A549 (cell line): ENCODE results near the gene ST3GAL6. TPM values are rescaled to one million over a fixed set of nuclear protein-coding genes. Genes with fewer than 3 reads are reported as not detected.

ENCODE experiments used
- ATAC-seq, 2 experiments: fragments of 200-7000 bp in 1 of 2; fragments of >200 bp in 1 of 2; cut with Nextera tagmentation in 1 of 2; cut with Tn5 transposase in 1 of 2; 3 replicates each; pipeline versions ENCODE4 v1.8.0 to v1.9.1; 2018 to 2020; ENCODE audit warnings: mild to moderate bottlenecking in 1 of 2, moderate library complexity in 1 of 2
- CTCF ChIA-PET: fragments of 300-600 bp; sonication (Branson Sonifier 250); formaldehyde crosslinking; extraction: SDS; loops from one replicate; lab custom pipeline; 2021; ENCODE audit warnings: antibody characterized with exemption, inconsistent platforms; lab: Yijun Ruan, JAX
- POLR2A ChIA-PET: fragments of 350-600 bp; formaldehyde crosslinking; extraction: SDS; loops from one replicate; lab custom pipeline; 2021; ENCODE audit warnings: antibody characterized with exemption, inconsistent platforms; lab: Yijun Ruan, JAX
- DNase-seq, 2 experiments: peaks; one replicate each; pipeline versions ENCODE4 v3.0.0 to v3.0.0-alpha.2; 2011 to 2016; ENCODE audit warnings: low read depth in 1 of 2, low spot score in 1 of 2
- FAIRE-seq: peaks from 2 replicates; lab custom pipeline; 2011; peaks lifted over from hg19 to GRCh38; lab: Jason Lieb, UNC
- H3K27ac ChIP-seq, 2 experiments: fragments of >200 bp; sonication (Bioruptor Twin); formaldehyde crosslinking; 3 replicates each; pipeline ENCODE4 v1.5.1; 2016 to 2017
- H3K4me1 ChIP-seq: fragments of >200 bp; sonication (Bioruptor Twin); formaldehyde crosslinking; 3 replicates; pipeline ENCODE4 v1.6.1; 2016
- H3K4me2 ChIP-seq: fragments of >200 bp; sonication (Bioruptor Twin); formaldehyde crosslinking; 3 replicates; pipeline ENCODE4 v1.6.1; 2016
- H3K4me3 ChIP-seq: fragments of >200 bp; sonication (Bioruptor Twin); formaldehyde crosslinking; 3 replicates; pipeline ENCODE4 v1.5.1; 2016
- H3K9me3 ChIP-seq: fragments of >200 bp; sonication (Bioruptor Twin); formaldehyde crosslinking; 3 replicates; pipeline ENCODE4 v1.6.1; 2016
- ATOH8 ChIP-seq: fragments of 250-450 bp; sonication (Bioruptor Pico); IDR thresholded peaks from 2 replicates; pipeline ENCODE4 v1.5.0; 2020; ENCODE audit warnings: low read depth, mild to moderate bottlenecking, moderate library complexity
- BHLHE40 ChIP-seq: IDR thresholded peaks from 2 replicates; pipeline ENCODE4 v1.6.1; 2012; ENCODE audit warnings: low read depth, low read length, inconsistent platforms
- CHD2 ChIP-seq: fragments of 150-350 bp; IDR thresholded peaks from 2 replicates; pipeline ENCODE4 v1.6.1; 2014; ENCODE audit warnings: low read length; ENCODE audit not compliant: partially characterized antibody
- E2F6 ChIP-seq: IDR thresholded peaks from 2 replicates; pipeline ENCODE4 v1.6.1; 2012; ENCODE audit warnings: low read depth, borderline replicate concordance
- HDAC2 ChIP-seq: fragments of 200-600 bp; sonication (generic); IDR thresholded peaks from 2 replicates; pipeline ENCODE4 v1.6.1; 2016
- HOXB13 ChIP-seq: fragments of 250-450 bp; sonication (Bioruptor Pico); IDR thresholded peaks from 2 replicates; pipeline ENCODE4 v1.5.0; 2020; ENCODE audit warnings: low read depth, mild to moderate bottlenecking, moderate library complexity
- JUN ChIP-seq, 2 experiments: fragments of >200 bp; sonication (Bioruptor Twin); formaldehyde crosslinking; IDR thresholded peaks; 2 replicates in 1 of 2; 3 replicates in 1 of 2; pipeline ENCODE4 v1.6.1; 2016 to 2017
- MAFK ChIP-seq: fragments of 450-650 bp; IDR thresholded peaks from 2 replicates; pipeline ENCODE4 v1.6.1; 2014; ENCODE audit not compliant: partially characterized antibody
- NFE2L2 ChIP-seq: fragments of 150-350 bp; conservative IDR thresholded peaks from 2 replicates; pipeline ENCODE4 v1.6.1; 2014; ENCODE audit warnings: low read length
- PBX3 ChIP-seq: IDR thresholded peaks from 2 replicates; pipeline ENCODE4 v1.6.1; 2012
- RAD21 ChIP-seq, 2 experiments: fragments of >200 bp in 1 of 2; sonication (Bioruptor Twin) in 1 of 2; formaldehyde crosslinking in 1 of 2; IDR thresholded peaks in 1 of 2; conservative IDR thresholded peaks in 1 of 2; 2 replicates in 1 of 2; 3 replicates in 1 of 2; pipeline ENCODE4 v1.6.1; 2012 to 2018; ENCODE audit warnings: inconsistent platforms in 1 of 2
- RCOR1 ChIP-seq: fragments of 150-350 bp; IDR thresholded peaks from 2 replicates; pipeline ENCODE4 v1.6.1; 2014; ENCODE audit warnings: antibody characterized with exemption, low read length, low read depth
- RNF2 ChIP-seq: fragments of 200-600 bp; sonication (generic); IDR thresholded peaks from 2 replicates; pipeline ENCODE4 v1.6.1; 2016; ENCODE audit warnings: low read depth, mild to moderate bottlenecking, antibody characterized with exemption, moderate library complexity, borderline replicate concordance
- SREBF2 ChIP-seq: fragments of 450-650 bp; IDR thresholded peaks from 2 replicates; pipeline ENCODE4 v1.6.1; 2014; ENCODE audit warnings: mild to moderate bottlenecking, moderate library complexity
- TP53 ChIP-seq: fragments of 250-450 bp; sonication (Bioruptor Pico); IDR thresholded peaks from 2 replicates; pipeline ENCODE4 v1.5.0; 2021; ENCODE audit warnings: mild to moderate bottlenecking, moderate library complexity
- WGBS: methylation state at CpG from one replicate; pipeline ENCODE4 v1.1.6; 2017; ENCODE audit errors: missing lambda C conversion rate; 5-methylcytosine and 5-hydroxymethylcytosine counted together
- polyA plus RNA-seq, 4 experiments: library from polyadenylated mRNA; depleted of rRNA in 3 of 4; stranded (reverse); fragments of >200 nt; fragmentation: RNase III in 1 of 4; extraction: RNeasy Plus Mini Kit Qiagen cat#74134 plus additional on column Dnase treatment in 1 of 4; gene quantifications; 2 replicates in 3 of 4; 3 replicates in 1 of 4; pipeline ENCODE4 v1.2.3, GENCODE V29; 2011 to 2017
- TF ChIP-seq, protein P1 (sequence below): IDR thresholded peaks from 2 replicates; pipeline ENCODE4 v1.6.1; 2012
- TF ChIP-seq, protein P2 (sequence below): fragments of 200-600 bp; sonication (generic); IDR thresholded peaks from 2 replicates; pipeline ENCODE4 v1.6.1; 2016; ENCODE audit warnings: antibody characterized with exemption, mild to moderate bottlenecking, moderate library complexity
- TF ChIP-seq, protein P3 (sequence below): fragments of 450-650 bp; IDR thresholded peaks from 2 replicates; pipeline ENCODE4 v1.6.1; 2014; ENCODE audit warnings: antibody characterized with exemption
- TF ChIP-seq, protein P4 (sequence below): fragments of 150-350 bp; IDR thresholded peaks from 2 replicates; pipeline ENCODE4 v1.6.1; 2014; ENCODE audit warnings: low read depth, mild to moderate bottlenecking, low read length

ST3GAL6 gene
- polyA plus RNA-seq, 2 of the 4 experiments (the other 2 are of a cell fraction), result 1.1 to 1.4 TPM

GRCh38 chr3:98735296-98735695 lies 27.8 kb upstream of the ST3GAL6 start (continued):
- TF ChIP-seq, protein P1, sequence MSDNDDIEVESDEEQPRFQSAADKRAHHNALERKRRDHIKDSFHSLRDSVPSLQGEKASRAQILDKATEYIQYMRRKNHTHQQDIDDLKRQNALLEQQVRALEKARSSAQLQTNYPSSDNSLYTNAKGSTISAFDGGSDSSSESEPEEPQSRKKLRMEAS, result no peak
- TF ChIP-seq JUN (IDR thresholded peaks at IDR 0.05) (no peak), SREBF2 (no peak), E2F6 (no peak), BHLHE40 (no peak), RNF2 (no peak), HDAC2 (no peak)
- TF ChIP-seq, all 56 proteins: peak for 0

DNA sequence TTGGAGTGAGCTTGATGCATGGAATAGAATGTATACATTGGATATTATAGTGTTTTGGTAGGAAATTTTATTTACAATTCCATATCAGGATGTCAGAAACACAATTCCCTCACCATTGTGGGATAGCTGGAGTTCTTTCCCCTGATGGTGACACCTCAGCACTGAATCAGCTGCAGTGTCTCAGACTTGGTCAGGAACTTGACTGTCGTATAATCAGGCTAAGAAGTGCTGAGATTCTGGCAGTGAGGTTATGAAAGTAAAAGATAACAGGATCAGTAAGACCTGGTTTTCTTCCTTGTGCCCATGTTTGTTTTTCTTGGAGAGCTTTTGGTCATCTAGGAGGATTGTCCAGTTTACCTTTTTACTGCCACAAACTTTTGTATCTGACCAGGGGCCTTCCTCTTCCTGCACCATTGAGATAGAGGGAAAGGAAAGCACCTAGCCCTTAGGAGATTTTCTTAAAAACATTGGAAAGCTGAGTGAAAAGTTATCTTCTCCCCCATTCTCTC lies 27.3 kb upstream of the ST3GAL6 start:
- H3K27ac ChIP-seq, result no peak overlapping the region
- whole genome bisulfite sequencing, result 77% methylated on average over 1 of the region's 1 CpG
- no peak for ATAC-seq
- H3K4me1 ChIP-seq, result peaks cover 10% of the 10 kb centered on the region; the same call in 2 of the 3 replicates
- POLR2A ChIA-PET, result no interaction called here
- H3K9me3 ChIP-seq, result no peaks in the 10 kb centered on the region
- CTCF ChIA-PET, result interaction anchor here (0.7 to 1.5 kb wide), 3 partner anchors 8 to 134 kb away, joined by 3 read pairs; no protein-coding TSS in a partner anchor
- FAIRE-seq, result no peak
- H3K4me3 ChIP-seq, result no peak overlapping the region
- no peak for DNase-seq
- no peak overlapping the region for H3K4me2 ChIP-seq
- no peak for TF ChIP-seq NFE2L2
- TF ChIP-seq MAFK, result no peak
- TF ChIP-seq, protein P2, sequence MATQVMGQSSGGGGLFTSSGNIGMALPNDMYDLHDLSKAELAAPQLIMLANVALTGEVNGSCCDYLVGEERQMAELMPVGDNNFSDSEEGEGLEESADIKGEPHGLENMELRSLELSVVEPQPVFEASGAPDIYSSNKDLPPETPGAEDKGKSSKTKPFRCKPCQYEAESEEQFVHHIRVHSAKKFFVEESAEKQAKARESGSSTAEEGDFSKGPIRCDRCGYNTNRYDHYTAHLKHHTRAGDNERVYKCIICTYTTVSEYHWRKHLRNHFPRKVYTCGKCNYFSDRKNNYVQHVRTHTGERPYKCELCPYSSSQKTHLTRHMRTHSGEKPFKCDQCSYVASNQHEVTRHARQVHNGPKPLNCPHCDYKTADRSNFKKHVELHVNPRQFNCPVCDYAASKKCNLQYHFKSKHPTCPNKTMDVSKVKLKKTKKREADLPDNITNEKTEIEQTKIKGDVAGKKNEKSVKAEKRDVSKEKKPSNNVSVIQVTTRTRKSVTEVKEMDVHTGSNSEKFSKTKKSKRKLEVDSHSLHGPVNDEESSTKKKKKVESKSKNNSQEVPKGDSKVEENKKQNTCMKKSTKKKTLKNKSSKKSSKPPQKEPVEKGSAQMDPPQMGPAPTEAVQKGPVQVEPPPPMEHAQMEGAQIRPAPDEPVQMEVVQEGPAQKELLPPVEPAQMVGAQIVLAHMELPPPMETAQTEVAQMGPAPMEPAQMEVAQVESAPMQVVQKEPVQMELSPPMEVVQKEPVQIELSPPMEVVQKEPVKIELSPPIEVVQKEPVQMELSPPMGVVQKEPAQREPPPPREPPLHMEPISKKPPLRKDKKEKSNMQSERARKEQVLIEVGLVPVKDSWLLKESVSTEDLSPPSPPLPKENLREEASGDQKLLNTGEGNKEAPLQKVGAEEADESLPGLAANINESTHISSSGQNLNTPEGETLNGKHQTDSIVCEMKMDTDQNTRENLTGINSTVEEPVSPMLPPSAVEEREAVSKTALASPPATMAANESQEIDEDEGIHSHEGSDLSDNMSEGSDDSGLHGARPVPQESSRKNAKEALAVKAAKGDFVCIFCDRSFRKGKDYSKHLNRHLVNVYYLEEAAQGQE, result no peak
- no peak for TF ChIP-seq RAD21 (conservative IDR thresholded peaks at IDR 0.05 in 1 of 2, IDR thresholded peaks at IDR 0.05 in 1 of 2)
- TF ChIP-seq, protein P3, sequence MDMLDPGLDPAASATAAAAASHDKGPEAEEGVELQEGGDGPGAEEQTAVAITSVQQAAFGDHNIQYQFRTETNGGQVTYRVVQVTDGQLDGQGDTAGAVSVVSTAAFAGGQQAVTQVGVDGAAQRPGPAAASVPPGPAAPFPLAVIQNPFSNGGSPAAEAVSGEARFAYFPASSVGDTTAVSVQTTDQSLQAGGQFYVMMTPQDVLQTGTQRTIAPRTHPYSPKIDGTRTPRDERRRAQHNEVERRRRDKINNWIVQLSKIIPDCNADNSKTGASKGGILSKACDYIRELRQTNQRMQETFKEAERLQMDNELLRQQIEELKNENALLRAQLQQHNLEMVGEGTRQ, result no peak
- TF ChIP-seq, protein P4, sequence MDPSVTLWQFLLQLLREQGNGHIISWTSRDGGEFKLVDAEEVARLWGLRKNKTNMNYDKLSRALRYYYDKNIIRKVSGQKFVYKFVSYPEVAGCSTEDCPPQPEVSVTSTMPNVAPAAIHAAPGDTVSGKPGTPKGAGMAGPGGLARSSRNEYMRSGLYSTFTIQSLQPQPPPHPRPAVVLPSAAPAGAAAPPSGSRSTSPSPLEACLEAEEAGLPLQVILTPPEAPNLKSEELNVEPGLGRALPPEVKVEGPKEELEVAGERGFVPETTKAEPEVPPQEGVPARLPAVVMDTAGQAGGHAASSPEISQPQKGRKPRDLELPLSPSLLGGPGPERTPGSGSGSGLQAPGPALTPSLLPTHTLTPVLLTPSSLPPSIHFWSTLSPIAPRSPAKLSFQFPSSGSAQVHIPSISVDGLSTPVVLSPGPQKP, result no peak
- TF ChIP-seq HOXB13, result no peak
- no peak for TF ChIP-seq ATOH8

- H3K9me3 ChIP-seq, result no peaks in the 10 kb centered on the region
- FAIRE-seq (no peak), ATAC-seq (no peak), DNase-seq (no peak)
- no peak overlapping the region for H3K4me2 ChIP-seq
- ChIA-PET CTCF (no interaction called here), POLR2A (no interaction called here)
- WGBS, result 85% methylated on average over 5 of the region's 5 CpGs
- no peak overlapping the region for H3K27ac ChIP-seq
- peaks cover 21% of the 10 kb centered on the region; the same call in 2 of the 3 replicates for H3K4me1 ChIP-seq
- no peak overlapping the region for H3K4me3 ChIP-seq
- TF ChIP-seq TP53 (CRISPR knock-in tag), result no peak
- no peak for TF ChIP-seq PBX3
- no peak for TF ChIP-seq RCOR1
- no peak for TF ChIP-seq CHD2
Observed at GRCh38 chr3:98737301-98737700, 25.8 kb upstream of the ST3GAL6 start.
